HG03521 (cell line): ENCODE data around the gene HSPA13.
A peak's percentile ranks its signal among the peaks of the same experiment; 100 is the strongest.
"Not testable (repeated sequence)": the region's sequence is repeated elsewhere in the genome, so short reads cannot be mapped to it uniquely, and the experiment has no call there.

Source experiments
- ATAC-seq: cut with Tn5 transposase; IDR thresholded peaks from one replicate; pipeline ENCODE4 v1.9.1; 2021; ENCODE audit warnings: mild to moderate bottlenecking, moderate library complexity; ENCODE audit not compliant: unreplicated experiment

HSPA13 gene

DNA sequence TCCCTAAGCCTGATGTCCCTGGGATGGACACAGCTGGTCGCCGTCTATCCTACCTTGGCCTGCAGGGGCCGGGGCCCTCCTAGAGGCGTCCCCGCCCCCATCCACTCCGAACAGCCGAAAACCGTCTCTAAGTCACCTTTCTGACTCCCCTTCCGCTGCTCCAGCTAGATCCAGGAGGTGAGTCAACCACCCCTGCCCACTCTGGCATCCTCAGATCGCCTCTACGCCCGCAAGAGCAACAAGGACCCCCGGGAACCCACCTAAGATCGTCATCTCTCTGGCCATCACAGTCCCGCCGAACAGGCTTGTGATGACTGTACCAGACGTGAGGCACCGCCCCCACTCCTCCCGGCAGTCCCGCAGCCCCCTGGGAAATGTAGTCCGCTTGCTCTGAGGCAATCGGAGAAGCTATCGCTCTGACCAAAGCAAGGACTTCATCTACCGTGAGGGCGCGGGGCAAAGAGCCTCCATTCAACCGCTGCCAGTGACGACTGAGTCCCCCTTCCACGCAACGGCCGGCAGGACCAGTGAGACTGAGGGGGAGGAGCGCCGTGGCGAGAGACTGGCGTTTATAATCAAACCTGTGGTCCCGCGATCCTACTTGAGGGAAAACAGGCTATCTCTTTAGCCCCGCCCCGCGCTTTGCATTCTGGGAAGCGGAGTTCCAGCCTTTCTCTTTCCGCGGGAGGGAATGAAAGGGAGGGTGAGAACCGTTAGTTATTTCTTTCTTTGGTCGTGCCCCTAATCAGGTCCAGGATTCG lies at the start of gene HSPA13:
HSPA13 (minus strand) TSS at position 312 of the 761 bp plus-strand sequence; CDS start at position 285, 27 bp downstream.
- ATAC-seq = peak; percentile 97

GRCh38 chr21:14418920-14419319 lies 36.0 kb upstream of the HSPA13 start:
- no peak for ATAC-seq

DNA sequence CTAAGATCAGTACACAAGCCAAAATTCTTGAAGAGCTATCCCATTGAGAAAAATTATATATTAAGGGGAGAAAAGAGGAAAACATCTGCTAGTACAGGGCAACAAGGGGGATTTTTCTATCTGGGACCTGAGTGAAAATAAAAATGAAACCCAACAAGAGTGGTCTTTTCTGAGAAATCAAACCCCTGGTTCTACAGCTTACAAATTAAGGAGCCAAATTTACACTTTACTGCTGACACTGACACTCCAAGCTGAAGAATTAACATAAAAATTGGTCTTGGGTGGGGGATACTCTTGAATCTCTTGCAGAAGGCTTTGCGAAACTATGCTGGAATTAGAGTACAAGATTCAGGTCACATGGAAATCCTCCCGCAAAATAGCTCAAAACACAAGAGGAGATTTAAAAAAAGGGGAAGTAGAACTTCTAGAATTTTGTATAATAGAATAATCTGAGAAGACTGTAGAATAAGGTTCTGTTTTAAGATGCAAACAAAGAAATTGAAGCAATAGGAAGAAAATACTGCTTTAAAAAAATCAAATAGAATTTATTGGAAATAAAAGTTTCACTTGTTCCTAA lies 32.1 kb upstream of the HSPA13 start:
- ATAC-seq = no peak

DNA sequence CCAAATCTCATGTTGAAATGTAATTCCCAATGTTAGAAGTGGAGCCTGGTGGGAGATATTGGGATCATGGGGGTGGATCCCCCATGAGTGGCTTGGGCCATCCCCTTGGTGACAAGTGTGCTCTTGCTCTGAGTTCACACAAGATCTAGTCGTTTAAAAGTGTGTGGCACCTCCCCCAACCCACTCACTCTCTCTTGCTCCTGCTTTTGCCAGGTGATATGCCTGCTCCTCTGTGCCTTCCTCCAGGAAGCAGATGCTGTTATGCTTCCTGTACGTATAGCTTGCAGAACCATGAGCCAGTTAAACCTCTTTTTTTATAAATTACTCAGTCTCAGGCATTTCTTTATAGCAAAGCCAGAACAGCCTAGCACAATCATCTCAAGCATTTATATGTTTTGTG lies 23.0 kb upstream of the HSPA13 start:
- no peak for ATAC-seq

DNA sequence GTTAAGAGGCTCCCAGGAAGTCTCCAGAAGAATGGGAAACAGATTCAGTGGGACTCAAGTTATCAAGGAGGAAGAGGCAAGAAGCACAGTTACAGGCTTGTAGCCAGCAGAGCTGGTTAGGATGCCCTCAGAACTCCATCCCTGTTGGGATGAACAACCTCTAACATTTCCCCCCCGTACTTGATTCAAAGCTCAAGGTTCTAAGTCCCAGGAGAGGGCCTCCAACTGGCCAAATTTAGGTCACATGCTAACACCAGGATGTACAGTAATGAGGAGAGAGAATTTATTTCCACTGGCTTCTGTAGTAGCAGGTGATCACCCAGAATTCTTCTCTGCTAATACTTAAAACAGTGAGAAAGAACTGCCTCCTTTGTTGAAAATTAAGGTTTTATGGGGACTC lies 22.3 kb upstream of the HSPA13 start:
- no peak for ATAC-seq

- ATAC-seq = no peak
Observed at GRCh38 chr21:14403681-14404318, 20.9 kb upstream of the HSPA13 start.

- no peak for ATAC-seq
Observed at GRCh38 chr21:14401217-14401616, 18.3 kb upstream of the HSPA13 start.

- no peak for ATAC-seq
Observed at GRCh38 chr21:14388282-14388681, 5.3 kb upstream of the HSPA13 start.

- no peak for ATAC-seq
Observed at GRCh38 chr21:14384453-14384852, 1.5 kb upstream of the HSPA13 start.

DNA sequence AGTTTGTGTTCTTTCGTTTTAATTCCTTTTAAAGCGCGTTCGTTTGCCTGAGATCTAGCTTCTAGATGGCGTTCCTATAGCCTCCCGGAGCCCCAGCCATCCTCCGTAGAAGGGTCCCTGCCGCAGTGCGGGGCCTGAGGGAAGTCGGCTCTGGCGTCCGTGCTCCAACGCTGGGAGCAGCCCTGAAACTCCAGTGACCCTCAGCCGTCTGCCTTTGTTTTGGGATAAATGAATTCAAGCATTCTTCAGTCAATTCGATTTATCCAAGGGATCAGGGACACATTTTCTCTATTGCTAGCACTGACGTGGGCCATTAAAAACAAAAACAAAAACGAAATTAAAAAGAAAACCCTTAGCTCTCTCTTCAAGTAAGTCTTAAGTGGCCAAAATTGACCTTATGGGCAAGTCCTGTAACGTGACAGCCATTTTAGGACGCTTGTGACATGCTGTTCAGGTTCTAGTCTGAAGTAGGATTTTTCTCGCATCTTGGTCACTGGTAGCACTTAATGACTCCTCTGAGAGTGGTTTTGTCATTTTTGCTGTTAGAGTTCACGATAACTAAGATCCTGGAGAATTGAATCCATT lies 742 bp upstream of the HSPA13 start:
- ATAC-seq = peak; percentile 15

GRCh38 chr21:14382486-14382834 lies 486 bp downstream of the HSPA13 start:
- no peak for ATAC-seq

DNA sequence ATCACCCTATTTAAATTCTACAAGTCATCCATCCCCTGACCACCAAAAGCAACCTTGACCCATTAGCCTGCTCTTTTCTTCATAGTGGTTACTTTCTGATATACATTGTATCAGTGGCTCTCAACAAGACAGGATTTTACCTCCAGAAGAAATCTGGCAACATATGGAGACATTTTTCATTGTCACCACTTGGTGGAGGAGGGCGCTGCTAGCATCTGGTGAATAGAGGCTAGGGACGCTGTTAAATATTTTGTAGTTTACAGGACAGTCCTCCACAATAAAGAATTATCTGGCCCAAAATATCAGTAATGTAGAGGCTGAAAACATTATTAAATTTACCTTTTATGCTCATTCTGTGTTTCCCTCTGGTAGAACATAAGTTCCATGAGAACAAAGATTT lies 6.1 kb downstream of the HSPA13 start:
- ATAC-seq = no peak

GRCh38 chr21:14366998-14367397 lies 15.9 kb downstream of the HSPA13 start:
- ATAC-seq = no peak

DNA sequence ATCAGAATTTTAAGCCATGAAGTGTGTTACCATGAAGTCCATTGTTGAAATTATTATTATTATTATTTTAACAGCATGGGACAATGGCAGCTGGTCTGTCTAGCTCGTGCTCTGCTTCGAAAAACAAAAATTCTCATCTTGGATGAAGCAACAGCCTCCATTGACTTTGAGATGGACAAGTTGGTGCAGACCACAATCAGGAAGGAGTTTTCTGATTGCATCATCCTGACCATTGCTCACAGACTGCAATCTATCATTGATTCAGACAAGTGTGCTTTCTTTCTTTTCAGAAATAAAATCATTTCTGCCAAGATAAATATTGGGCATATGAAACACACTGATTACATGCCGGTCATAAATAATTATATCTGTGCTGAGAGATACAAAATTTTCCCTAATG lies 21.0 kb downstream of the HSPA13 start:
- no peak for ATAC-seq

DNA sequence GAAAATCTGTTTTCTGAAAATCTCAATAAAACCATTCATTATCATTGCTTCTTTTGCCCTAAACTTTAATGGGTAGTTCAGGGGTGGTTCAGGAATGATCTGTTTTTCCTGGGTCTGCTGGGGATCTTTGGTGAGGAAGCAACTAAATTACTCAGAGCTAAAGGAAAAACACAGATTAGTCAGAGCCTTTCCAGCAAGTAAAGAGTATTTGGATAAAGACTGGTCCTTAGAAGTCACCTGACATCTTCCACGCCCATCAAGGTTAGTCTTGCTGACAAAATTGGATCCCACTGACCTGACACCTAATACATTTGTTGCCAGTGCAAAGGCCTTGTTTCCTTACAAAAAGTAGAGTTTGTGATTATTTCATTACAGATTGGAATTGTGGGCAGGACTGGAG lies 24.2 kb downstream of the HSPA13 start:
- no peak for ATAC-seq

DNA sequence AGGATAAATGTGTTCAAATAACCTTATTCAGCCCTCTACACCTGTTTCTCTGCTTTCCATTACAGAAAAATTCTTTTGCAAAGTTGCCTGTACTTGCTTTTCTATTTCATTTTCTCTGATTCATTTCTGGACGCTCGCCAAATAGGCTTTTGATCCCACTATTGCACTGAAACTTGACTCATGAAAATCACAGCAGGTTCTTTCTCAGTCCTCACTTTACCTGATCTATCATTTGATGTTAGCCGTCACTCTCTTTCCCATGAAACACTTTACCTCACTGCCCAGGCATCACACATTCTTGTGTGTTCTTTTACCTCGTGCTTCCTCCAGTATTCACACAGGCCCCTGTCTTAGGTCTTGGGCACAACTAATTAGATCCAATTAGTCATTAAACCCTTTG lies 26.2 kb downstream of the HSPA13 start:
- ATAC-seq = no peak

DNA sequence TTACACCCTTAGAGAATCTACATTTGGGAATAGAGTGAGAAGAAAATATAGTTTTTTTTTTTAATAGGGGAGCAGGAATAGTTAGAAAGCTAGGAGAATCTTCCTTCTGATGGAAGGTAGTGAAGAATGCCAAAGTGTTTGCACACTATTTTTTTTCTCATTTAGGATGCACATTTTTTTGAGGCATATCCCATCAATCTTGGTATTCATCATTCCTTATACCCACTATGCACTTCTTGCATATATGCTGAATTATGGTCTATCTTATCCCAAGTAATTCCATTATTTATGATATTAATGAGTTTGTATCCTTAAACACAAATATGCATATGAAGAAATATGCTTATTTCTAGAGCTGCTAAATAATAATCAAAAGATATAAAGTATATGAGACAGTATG lies 28.4 kb downstream of the HSPA13 start:
- ATAC-seq = no peak

- ATAC-seq = no peak
Observed at GRCh38 chr21:14353726-14354125, 29.2 kb downstream of the HSPA13 start.

DNA sequence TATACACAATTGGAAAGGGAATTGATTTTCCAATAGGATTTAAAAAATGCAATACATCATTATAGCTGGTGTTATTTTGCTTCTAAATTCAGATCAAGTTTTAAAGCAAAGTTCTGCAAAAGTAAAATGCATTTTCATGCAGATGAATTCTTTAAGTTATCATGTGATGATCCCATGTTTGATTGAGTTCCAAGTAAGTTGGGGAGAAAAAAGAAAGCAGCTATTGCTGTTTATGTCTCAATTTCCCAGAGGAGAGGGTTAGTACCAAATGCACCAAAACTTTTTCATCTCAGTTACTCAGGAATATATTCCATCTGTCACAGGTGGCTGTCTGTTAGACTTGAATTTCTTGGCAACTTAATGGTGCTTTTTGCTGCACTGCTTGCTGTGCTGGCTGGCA lies 29.7 kb downstream of the HSPA13 start:
- no peak for ATAC-seq

GRCh38 chr21:14327346-14327745 lies 55.6 kb downstream of the HSPA13 start:
- not testable (repeated sequence) for ATAC-seq

DNA sequence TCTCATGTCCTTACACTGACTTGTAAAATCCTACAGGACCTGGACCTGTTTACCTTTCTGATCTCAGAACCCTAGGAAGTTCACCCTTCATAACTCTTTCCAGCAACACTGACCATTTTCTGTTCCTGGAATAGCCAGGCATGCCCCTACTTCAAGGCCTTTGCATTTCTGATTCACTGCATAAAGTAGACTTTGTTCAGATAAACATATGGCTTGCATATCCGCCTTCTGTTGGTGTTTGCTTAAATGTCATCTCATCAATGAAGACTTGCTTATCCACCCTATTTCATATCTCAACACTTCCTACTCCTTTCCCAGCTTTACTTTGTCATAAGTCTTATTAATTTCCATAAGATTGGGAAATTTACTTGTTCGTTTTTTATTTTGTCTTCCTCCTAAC lies 57.4 kb downstream of the HSPA13 start:
- no peak for ATAC-seq
